GM11168 (cell line): Measurements from ENCODE around the gene ZNF609.
"Not testable (repeated sequence)": the region's sequence is repeated elsewhere in the genome, so short reads cannot be mapped to it uniquely, and the experiment has no call there.

ENCODE experiments used
- in situ Hi-C: fragments of 300-500 bp; cut with MboI; formaldehyde crosslinking; loops from one replicate; pipeline ENCODE4 v1.12.0; 2022; ENCODE audit warnings: low sequenced_read_pairs; ENCODE audit not compliant: unreplicated experiment

Gene ZNF609

GRCh38 chr15:64454282-64454681 lies 6.1 kb upstream of the ZNF609 start:
- in situ Hi-C loops, result no loop called here

GRCh38 chr15:64455961-64456371 lies 4.4 kb upstream of the ZNF609 start:
- in situ Hi-C loops, result no loop called here

- in situ Hi-C loops, result no loop called here
Observed at GRCh38 chr15:64456634-64457108, 3.7 kb upstream of the ZNF609 start.

GRCh38 chr15:64459066-64459781 lies 1.2 kb upstream of the ZNF609 start:
- in situ Hi-C loops, result no loop called here

- in situ Hi-C loops, result no loop called here
Observed at GRCh38 chr15:64460724-64461720, 644 bp downstream of the ZNF609 start.

- in situ Hi-C loops, result no loop called here
Observed at GRCh38 chr15:64461721-64462162, 1.4 kb downstream of the ZNF609 start.

- in situ Hi-C loops, result no loop called here
Observed at GRCh38 chr15:64462492-64462891, 2.1 kb downstream of the ZNF609 start.

- in situ Hi-C loops, result no loop called here
Observed at GRCh38 chr15:64464276-64465005, 4.1 kb downstream of the ZNF609 start.

- in situ Hi-C loops, result no loop called here
Observed at GRCh38 chr15:64466408-64467141, 6.2 kb downstream of the ZNF609 start.

GRCh38 chr15:64472161-64472560 lies 11.8 kb downstream of the ZNF609 start:
- in situ Hi-C loops, result no loop called here

GRCh38 chr15:64474846-64475245 lies 14.5 kb downstream of the ZNF609 start:
- in situ Hi-C loops, result no loop called here

GRCh38 chr15:64476550-64476949 lies 16.2 kb downstream of the ZNF609 start:
- in situ Hi-C loops, result no loop called here

- in situ Hi-C loops, result no loop called here
Observed at GRCh38 chr15:64478863-64479262, 18.5 kb downstream of the ZNF609 start.

GRCh38 chr15:64480891-64481290 lies 20.5 kb downstream of the ZNF609 start:
- in situ Hi-C loops, result no loop called here

GRCh38 chr15:64483749-64484148 lies 23.4 kb downstream of the ZNF609 start:
- in situ Hi-C loops, result no loop called here

GRCh38 chr15:64485796-64486195 lies 25.4 kb downstream of the ZNF609 start:
- in situ Hi-C loops, result no loop called here

GRCh38 chr15:64490598-64491259 lies 30.4 kb downstream of the ZNF609 start:
- in situ Hi-C loops, result no loop called here

GRCh38 chr15:64493641-64494040 lies 33.3 kb downstream of the ZNF609 start:
- in situ Hi-C loops, result no loop called here

- in situ Hi-C loops, result not testable (repeated sequence)
Observed at GRCh38 chr15:64495968-64496367, 35.6 kb downstream of the ZNF609 start.
